Body of pancreas (tissue), 4 donors: ENCODE measurements around the gene TMEM178B.

Experiments
- POLR2A ChIP-seq, 3 donors: fragments of 450-650 bp; IDR thresholded peaks; one replicate each; pipeline ENCODE4 v1.6.1; 2016; ENCODE audit warnings: antibody characterized with exemption in 3 of 3, mild to moderate bottlenecking in 2 of 3
- TF ChIP-seq, protein P1 (sequence below), 7 experiments: fragments of 450-650 bp in 4 of 7; fragments of 200-600 bp in 3 of 7; sonication (generic) in 3 of 7; IDR thresholded peaks; one replicate each; pipeline ENCODE4 v1.5.1; 2016 to 2019; ENCODE audit warnings: antibody characterized with exemption in 7 of 7

DNA sequence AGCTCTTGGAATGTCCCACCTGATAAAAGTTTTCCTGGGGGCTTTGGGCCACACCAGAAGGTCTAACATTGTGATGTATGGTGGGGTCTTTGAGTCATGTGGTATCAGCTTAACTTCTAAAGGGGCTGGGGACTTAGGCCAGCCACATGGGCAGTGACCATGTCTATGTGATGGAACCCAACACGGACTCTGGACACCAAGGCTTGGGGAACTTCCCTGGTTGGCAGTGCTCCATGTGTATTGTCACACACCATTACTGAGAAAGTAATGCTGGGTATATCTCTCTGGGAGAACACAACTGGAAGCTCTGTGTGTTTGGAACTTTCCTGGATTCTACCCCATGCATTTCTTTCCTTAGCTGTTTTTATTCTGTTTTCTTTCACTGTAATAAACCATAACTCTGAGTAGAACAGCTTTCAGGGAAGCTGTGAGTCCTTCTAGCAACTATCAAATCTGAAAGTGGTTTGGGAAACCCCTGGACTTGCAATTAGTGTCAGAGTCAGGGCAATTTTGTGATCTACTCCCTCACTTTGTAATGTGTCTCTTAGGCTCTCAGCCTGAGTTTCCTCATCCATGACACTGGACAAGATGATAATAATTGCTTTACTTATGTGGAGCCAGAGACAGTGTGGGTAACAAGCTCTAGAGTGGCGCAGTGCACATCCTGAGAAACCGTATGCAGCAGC, 448.9 kb downstream of the TMEM178B start:
- TF ChIP-seq, protein P1, sequence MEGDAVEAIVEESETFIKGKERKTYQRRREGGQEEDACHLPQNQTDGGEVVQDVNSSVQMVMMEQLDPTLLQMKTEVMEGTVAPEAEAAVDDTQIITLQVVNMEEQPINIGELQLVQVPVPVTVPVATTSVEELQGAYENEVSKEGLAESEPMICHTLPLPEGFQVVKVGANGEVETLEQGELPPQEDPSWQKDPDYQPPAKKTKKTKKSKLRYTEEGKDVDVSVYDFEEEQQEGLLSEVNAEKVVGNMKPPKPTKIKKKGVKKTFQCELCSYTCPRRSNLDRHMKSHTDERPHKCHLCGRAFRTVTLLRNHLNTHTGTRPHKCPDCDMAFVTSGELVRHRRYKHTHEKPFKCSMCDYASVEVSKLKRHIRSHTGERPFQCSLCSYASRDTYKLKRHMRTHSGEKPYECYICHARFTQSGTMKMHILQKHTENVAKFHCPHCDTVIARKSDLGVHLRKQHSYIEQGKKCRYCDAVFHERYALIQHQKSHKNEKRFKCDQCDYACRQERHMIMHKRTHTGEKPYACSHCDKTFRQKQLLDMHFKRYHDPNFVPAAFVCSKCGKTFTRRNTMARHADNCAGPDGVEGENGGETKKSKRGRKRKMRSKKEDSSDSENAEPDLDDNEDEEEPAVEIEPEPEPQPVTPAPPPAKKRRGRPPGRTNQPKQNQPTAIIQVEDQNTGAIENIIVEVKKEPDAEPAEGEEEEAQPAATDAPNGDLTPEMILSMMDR (IDR thresholded peaks at IDR 0.05), result no peak
- TF ChIP-seq POLR2A (IDR thresholded peaks at IDR 0.05), result no peak
